Vagina (tissue), 2 donors: ENCODE measurements around the gene IAPP. TPM values are rescaled to one million over a fixed set of nuclear protein-coding genes. Genes with fewer than 3 reads are reported as not detected.

Source experiments
- DNase-seq, 2 donors: peaks; one replicate each; pipeline ENCODE4 v3.0.0-alpha.2; 2017; ENCODE audit errors: extremely low spot score in 2 of 2
- H3K27ac ChIP-seq: fragments of 200-600 bp; sonication (generic); one replicate; pipeline ENCODE4 v1.5.1; 2019
- H3K27me3 ChIP-seq: fragments of 200-600 bp; sonication (generic); one replicate; pipeline ENCODE4 v1.5.1; 2019
- H3K36me3 ChIP-seq, 2 donors: fragments of 200-600 bp; sonication (generic); one replicate each; pipeline ENCODE4 v1.5.1; 2017 to 2019
- H3K4me1 ChIP-seq: fragments of 200-600 bp; sonication (generic); one replicate; pipeline ENCODE4 v1.5.1; 2019
- H3K4me3 ChIP-seq, 2 donors: fragments of 200-600 bp; sonication (generic); 1 replicate in 1 of 2; 2 replicates in 1 of 2; pipeline ENCODE4 v1.5.1; 2016 to 2019
- H3K9me3 ChIP-seq: fragments of 200-600 bp; sonication (generic); one replicate; pipeline ENCODE4 v1.5.1; 2019
- POLR2A ChIP-seq, 2 donors: fragments of 450-650 bp; IDR thresholded peaks; one replicate each; pipeline ENCODE4 v1.6.1; 2017; ENCODE audit warnings: antibody characterized with exemption in 2 of 2, mild to moderate bottlenecking in 2 of 2, moderate library complexity in 2 of 2
- POLR2AphosphoS5 ChIP-seq, 2 donors: sonication (generic); formaldehyde crosslinking; IDR thresholded peaks; one replicate each; pipeline ENCODE4 v1.9.0; 2017; ENCODE audit warnings: antibody characterized with exemption in 2 of 2, mild to moderate bottlenecking in 2 of 2, low read depth in 1 of 2; ENCODE audit not compliant: insufficient read depth in 1 of 2
- intact Hi-C: fragments of 100-400 bp; cut with DNase I; formaldehyde crosslinking; loops from one replicate; pipeline ENCODE4 v1.15.1; 2023
- total RNA-seq: library from RNA; depleted of rRNA; stranded (reverse); fragments of >200 nt; gene quantifications from one replicate; pipeline ENCODE4 v1.2.3, GENCODE V29; 2016
- TF ChIP-seq, protein P1 (sequence below), 3 experiments: fragments of 450-650 bp in 2 of 3; fragments of 200-600 bp in 1 of 3; sonication (generic) in 1 of 3; IDR thresholded peaks; one replicate each; pipeline ENCODE4 v1.5.1; 2017 to 2019; ENCODE audit warnings: antibody characterized with exemption in 3 of 3, mild to moderate bottlenecking in 2 of 3, moderate library complexity in 2 of 3

The IAPP gene
- total RNA-seq, 1 donor from 2014 or later: not detected

DNA sequence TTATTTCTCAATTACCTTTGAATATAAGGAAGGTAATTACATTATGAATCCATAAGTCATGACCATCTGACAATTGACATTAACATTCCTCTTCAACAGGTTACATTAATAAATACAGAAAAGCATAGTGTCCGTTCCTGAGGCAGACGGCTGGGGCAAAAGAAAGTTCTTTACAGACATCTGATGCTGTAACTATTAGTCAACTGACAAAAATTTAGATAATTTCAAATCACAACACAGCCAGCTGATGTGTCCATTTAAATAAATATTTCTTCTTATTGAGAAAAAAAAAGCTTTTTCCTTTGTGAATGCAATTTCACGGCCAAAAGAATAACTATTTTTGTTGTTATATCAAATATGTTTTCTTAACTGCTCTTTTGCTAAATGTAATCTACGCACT lies 55.5 kb downstream of the IAPP start:
- Histone ChIP-seq H3K27me3 (no peaks in the 10 kb centered on the region), H3K36me3 (no peaks in the 10 kb centered on the region), H3K9me3 (no peaks in the 10 kb centered on the region), H3K4me1 (no peaks in the 10 kb centered on the region), H3K27ac (no peak overlapping the region), H3K4me3 (no peak overlapping the region)
- intact Hi-C loops: no loop called here
- no peak for DNase-seq
- TF ChIP-seq, protein P1, sequence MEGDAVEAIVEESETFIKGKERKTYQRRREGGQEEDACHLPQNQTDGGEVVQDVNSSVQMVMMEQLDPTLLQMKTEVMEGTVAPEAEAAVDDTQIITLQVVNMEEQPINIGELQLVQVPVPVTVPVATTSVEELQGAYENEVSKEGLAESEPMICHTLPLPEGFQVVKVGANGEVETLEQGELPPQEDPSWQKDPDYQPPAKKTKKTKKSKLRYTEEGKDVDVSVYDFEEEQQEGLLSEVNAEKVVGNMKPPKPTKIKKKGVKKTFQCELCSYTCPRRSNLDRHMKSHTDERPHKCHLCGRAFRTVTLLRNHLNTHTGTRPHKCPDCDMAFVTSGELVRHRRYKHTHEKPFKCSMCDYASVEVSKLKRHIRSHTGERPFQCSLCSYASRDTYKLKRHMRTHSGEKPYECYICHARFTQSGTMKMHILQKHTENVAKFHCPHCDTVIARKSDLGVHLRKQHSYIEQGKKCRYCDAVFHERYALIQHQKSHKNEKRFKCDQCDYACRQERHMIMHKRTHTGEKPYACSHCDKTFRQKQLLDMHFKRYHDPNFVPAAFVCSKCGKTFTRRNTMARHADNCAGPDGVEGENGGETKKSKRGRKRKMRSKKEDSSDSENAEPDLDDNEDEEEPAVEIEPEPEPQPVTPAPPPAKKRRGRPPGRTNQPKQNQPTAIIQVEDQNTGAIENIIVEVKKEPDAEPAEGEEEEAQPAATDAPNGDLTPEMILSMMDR (IDR thresholded peaks at IDR 0.05): no peak
- TF ChIP-seq POLR2A (IDR thresholded peaks at IDR 0.05): no peak
- no peak for TF ChIP-seq POLR2AphosphoS5 (IDR thresholded peaks at IDR 0.05; ENCODE audit: insufficient read depth in 1 of 2, low read depth in 1 of 2)

Other genes with a start within 250 kb of the IAPP start
- not detected for gene SLCO1B1, start 241.7 kb upstream of the IAPP start, total RNA-seq
- gene SLCO1A2, start 38.0 kb upstream of the IAPP start, total RNA-seq: not detected
- gene PYROXD1, start 64.8 kb downstream of the IAPP start, total RNA-seq: 13.5 TPM
- 15.7 TPM for gene RECQL, start 128.7 kb downstream of the IAPP start, total RNA-seq
- 12.5 TPM for gene GOLT1B, start 128.9 kb downstream of the IAPP start, total RNA-seq
- gene SPX, start 153.4 kb downstream of the IAPP start, total RNA-seq: not detected
- 0.98 TPM for gene GYS2, start 231.9 kb downstream of the IAPP start, total RNA-seq